Esophagus muscularis mucosa (tissue), 4 donors: ENCODE measurements around the gene AIF1L. TPM values are rescaled to one million over a fixed set of nuclear protein-coding genes. Genes with fewer than 3 reads are reported as not detected.

Source experiments
- DNase-seq: peaks from one replicate; pipeline ENCODE4 v3.0.0-alpha.2; 2017; ENCODE audit errors: extremely low spot score
- H3K27ac ChIP-seq, 4 donors: fragments of 200-600 bp; sonication (generic); replicated peaks in 1 of 4; 1 replicate in 3 of 4; 2 replicates in 1 of 4; pipeline ENCODE4 v1.5.1; 2016 to 2019; ENCODE audit warnings: mild to moderate bottlenecking in 1 of 4
- H3K27me3 ChIP-seq, 4 donors: fragments of 200-600 bp; sonication (generic); one replicate each; pipeline versions ENCODE4 v1.5.1 to v1.6.0; 2016 to 2019
- H3K36me3 ChIP-seq, 4 donors: fragments of 200-600 bp; sonication (generic); one replicate each; pipeline ENCODE4 v1.5.1; 2016 to 2019
- H3K4me1 ChIP-seq, 4 donors: fragments of 200-600 bp; sonication (generic); one replicate each; pipeline ENCODE4 v1.5.1; 2016 to 2019
- H3K4me3 ChIP-seq, 4 donors: fragments of 200-600 bp; sonication (generic); 1 replicate in 2 of 4; 2 replicates in 2 of 4; pipeline ENCODE4 v1.5.1; 2016 to 2019; ENCODE audit warnings: mild to moderate bottlenecking in 4 of 4, moderate library complexity in 1 of 4
- H3K9me3 ChIP-seq, 4 donors: fragments of 200-600 bp; sonication (generic); 1 replicate in 3 of 4; 2 replicates in 1 of 4; pipeline ENCODE4 v1.5.1; 2016 to 2019
- CTCF ChIP-seq, 3 experiments: fragments of 200-600 bp in 2 of 3; fragments of 450-650 bp in 1 of 3; sonication (generic) in 2 of 3; IDR thresholded peaks; one replicate each; pipeline ENCODE4 v1.5.1; 2017 to 2019; ENCODE audit warnings: antibody characterized with exemption in 3 of 3, mild to moderate bottlenecking in 2 of 3, moderate library complexity in 1 of 3
- EP300 ChIP-seq: sonication (generic); formaldehyde crosslinking; IDR thresholded peaks from one replicate; pipeline ENCODE4 v1.6.1; 2017; ENCODE audit warnings: antibody characterized with exemption
- POLR2A ChIP-seq: fragments of 450-650 bp; IDR thresholded peaks from one replicate; pipeline ENCODE4 v1.6.1; 2017; ENCODE audit warnings: antibody characterized with exemption, moderate library complexity, mild to moderate bottlenecking, low read depth
- POLR2AphosphoS5 ChIP-seq, 2 donors: sonication (generic); formaldehyde crosslinking; IDR thresholded peaks; one replicate each; pipeline ENCODE4 v1.6.1; 2017; ENCODE audit warnings: antibody characterized with exemption in 2 of 2
- WGBS: methylation state at CpG from one replicate; pipeline ENCODE4 v1.1.5; 2018; 5-methylcytosine and 5-hydroxymethylcytosine counted together
- intact Hi-C: fragments of 100-400 bp; cut with DNase I; formaldehyde crosslinking; loops from one replicate; pipeline ENCODE4 v1.15.1; 2023
- total RNA-seq, 4 donors: library from RNA; depleted of rRNA; stranded (reverse); fragments of >200 nt; gene quantifications; one replicate each; pipeline versions ENCODE4 v1.1.0 to v1.2.1, GENCODE V29; 2016

Gene AIF1L
- total RNA-seq, 4 donors from 2014 or later: 9.1 to 24.8 (median 19.3) TPM

- intact Hi-C loops: no loop called here
- Histone ChIP-seq H3K27ac (peak overlapping the region in 1 of 4 donors; percentile 33), H3K9me3 (no peaks in the 10 kb centered on the region), H3K4me1 (peaks cover 0 to 19% (median 9%) of the 10 kb centered on the region in 4 donors), H3K4me3 (no peak overlapping the region), H3K36me3 (peaks cover 0 to 63% (median 0%) of the 10 kb centered on the region in 4 donors), H3K27me3 (peaks cover 0 to 5% (median 0%) of the 10 kb centered on the region in 4 donors)
- WGBS: 63% methylated on average over 6 of the region's 10 CpGs
- TF ChIP-seq POLR2A: no peak
- no peak for TF ChIP-seq POLR2AphosphoS5 (IDR thresholded peaks at IDR 0.05)
- TF ChIP-seq CTCF (IDR thresholded peaks at IDR 0.05): no peak
- TF ChIP-seq EP300: no peak
- no peak for DNase-seq
These were observed 15.0 kb downstream of the AIF1L start for GRCh38 chr9:131111186-131111853.

GRCh38 chr9:131111854-131112311 is 15.6 kb downstream of the AIF1L start:
- TF ChIP-seq POLR2A (no peak), CTCF (IDR thresholded peaks at IDR 0.05) (no peak)
- DNase-seq: no peak
- intact Hi-C loops: no loop called here
- no peak overlapping the region for H3K4me3 ChIP-seq
- 82% methylated on average over 15 of the region's 25 CpGs for WGBS
- peaks cover 0 to 6% (median 0%) of the 10 kb centered on the region in 4 donors for H3K27me3 ChIP-seq
- peaks cover 0 to 58% (median 0%) of the 10 kb centered on the region in 4 donors for H3K36me3 ChIP-seq
- no peaks in the 10 kb centered on the region for H3K9me3 ChIP-seq
- H3K4me1 ChIP-seq: peaks cover 0 to 15% (median 9%) of the 10 kb centered on the region in 4 donors
- peak overlapping the region in 3 of 4 donors; percentile 30 to 41 (median 33) for H3K27ac ChIP-seq

- Histone ChIP-seq H3K36me3 (peaks cover 0 to 54% (median 0%) of the 10 kb centered on the region in 4 donors), H3K27ac (peak overlapping the region in 3 of 4 donors; percentile 30 to 41 (median 33)), H3K9me3 (no peaks in the 10 kb centered on the region), H3K4me3 (no peak overlapping the region), H3K4me1 (peaks cover 0 to 14% (median 8%) of the 10 kb centered on the region in 4 donors), H3K27me3 (peaks cover 0 to 13% (median 0%) of the 10 kb centered on the region in 4 donors)
- DNase-seq: no peak
- intact Hi-C loops: no loop called here
- 93% methylated on average over 23 of the region's 23 CpGs for WGBS
- TF ChIP-seq POLR2AphosphoS5 (IDR thresholded peaks at IDR 0.05): no peak
- no peak for TF ChIP-seq POLR2A
- TF ChIP-seq EP300: no peak
- no peak for TF ChIP-seq CTCF (IDR thresholded peaks at IDR 0.05)
These were observed 16.2 kb downstream of the AIF1L start for GRCh38 chr9:131112374-131113154.

GRCh38 chr9:131113655-131114054 is 17.3 kb downstream of the AIF1L start:
- DNase-seq: no peak

More at GRCh38 chr9:131113655-131114054, 17.3 kb downstream of the AIF1L start:
- WGBS: 90% methylated on average over 3 of the region's 8 CpGs
- Histone ChIP-seq H3K4me3 (no peak overlapping the region), H3K36me3 (peaks cover 0 to 61% (median 0%) of the 10 kb centered on the region in 4 donors), H3K27ac (no peak overlapping the region), H3K27me3 (peaks cover 0 to 17% (median 0%) of the 10 kb centered on the region in 4 donors), H3K9me3 (no peaks in the 10 kb centered on the region), H3K4me1 (peaks cover 0 to 17% (median 7%) of the 10 kb centered on the region in 4 donors)
- TF ChIP-seq POLR2A (no peak), POLR2AphosphoS5 (IDR thresholded peaks at IDR 0.05) (no peak), EP300 (no peak), CTCF (IDR thresholded peaks at IDR 0.05) (no peak)
- intact Hi-C loops: no loop called here
